Prostate gland (tissue), 2 donors: Measurements from ENCODE around the gene RING1.

ENCODE experiments used
- CTCF ChIP-seq, 4 experiments: fragments of 200-600 bp in 2 of 4; fragments of 450-650 bp in 2 of 4; sonication (generic) in 2 of 4; IDR thresholded peaks; 1 replicate in 3 of 4; 2 replicates in 1 of 4; pipeline ENCODE4 v1.5.1; 2016 to 2019; ENCODE audit warnings: antibody characterized with exemption in 4 of 4, mild to moderate bottlenecking in 2 of 4, moderate library complexity in 2 of 4
- POLR2A ChIP-seq: fragments of 450-650 bp; IDR thresholded peaks from one replicate; pipeline ENCODE4 v1.6.1; 2016; ENCODE audit warnings: antibody characterized with exemption, mild to moderate bottlenecking
- POLR2AphosphoS5 ChIP-seq: sonication (generic); formaldehyde crosslinking; IDR thresholded peaks from one replicate; pipeline ENCODE4 v1.6.1; 2017; ENCODE audit warnings: antibody characterized with exemption

- TF ChIP-seq CTCF (IDR thresholded peaks at IDR 0.05): peak; percentile 77 to 92 (median 82)
- TF ChIP-seq POLR2A: no peak
- peak; percentile 13 for TF ChIP-seq POLR2AphosphoS5
Measured at GRCh38 chr6:33161354-33162331, 46.7 kb upstream of the RING1 start.
